Neuronal stem cell (in vitro differentiated cells): ENCODE measurements around the gene BHMT.

Experiments
- DNase-seq: peaks from one replicate; pipeline ENCODE4 v3.0.0-alpha.2; 2013; ENCODE audit warnings: low spot score
- H2AFZ ChIP-seq: one replicate; pipeline ENCODE4 v1.6.1; 2013; ENCODE audit warnings: mild to moderate bottlenecking, low read length, inconsistent platforms
- H2AK5ac ChIP-seq: 2 replicates; pipeline ENCODE4 v1.6.1; 2013; ENCODE audit warnings: low read depth, mild to moderate bottlenecking, inconsistent platforms, low read length, moderate library complexity, mixed read lengths
- H2BK120ac ChIP-seq: 2 replicates; pipeline ENCODE4 v1.6.1; 2013; ENCODE audit warnings: low read depth, mild to moderate bottlenecking, inconsistent platforms, low read length, moderate library complexity, mixed read lengths
- H2BK12ac ChIP-seq: one replicate; pipeline ENCODE4 v1.6.1; 2013; ENCODE audit warnings: low read length, inconsistent platforms
- H2BK15ac ChIP-seq: 2 replicates; pipeline ENCODE4 v1.6.1; 2013; ENCODE audit warnings: mild to moderate bottlenecking, low read length, inconsistent platforms, mixed read lengths
- H2BK5ac ChIP-seq: one replicate; pipeline ENCODE4 v1.6.1; 2013; ENCODE audit warnings: inconsistent platforms, mild to moderate bottlenecking, low read length, moderate library complexity
- H3K14ac ChIP-seq: one replicate; pipeline ENCODE4 v1.6.1; 2013; ENCODE audit warnings: low read length, inconsistent platforms
- H3K18ac ChIP-seq: 2 replicates; pipeline ENCODE4 v1.6.1; 2013; ENCODE audit warnings: low read length, inconsistent platforms
- H3K23ac ChIP-seq: 2 replicates; pipeline ENCODE4 v1.6.1; 2013; ENCODE audit warnings: low read depth, mild to moderate bottlenecking, mixed read lengths, low read length, inconsistent platforms; ENCODE audit not compliant: poor library complexity
- H3K27ac ChIP-seq: replicated peaks from 3 replicates; pipeline ENCODE4 v1.5.1; 2013; ENCODE audit warnings: low read length, inconsistent platforms
- H3K27me3 ChIP-seq, 3 experiments: 2 replicates each; pipeline ENCODE4 v1.6.1; 2013; ENCODE audit warnings: low read length in 3 of 3, mild to moderate bottlenecking in 2 of 3, inconsistent platforms in 1 of 3, low read depth in 1 of 3, mixed read lengths in 1 of 3, moderate library complexity in 1 of 3; ENCODE audit not compliant: control insufficient read depth in 3 of 3, insufficient read depth in 3 of 3
- H3K36me3 ChIP-seq, 2 donors: replicated peaks in 1 of 2; 2 replicates each; pipeline ENCODE4 v1.6.1; 2013; ENCODE audit warnings: low read length in 2 of 2; ENCODE audit not compliant: control insufficient read depth in 2 of 2, insufficient read depth in 2 of 2
- H3K4ac ChIP-seq: 2 replicates; pipeline ENCODE4 v1.6.1; 2013; ENCODE audit warnings: inconsistent platforms, mild to moderate bottlenecking, low read length, moderate library complexity
- H3K4me1 ChIP-seq, 2 donors: 1 replicate in 1 of 2; 2 replicates in 1 of 2; pipeline ENCODE4 v1.6.1; 2013; ENCODE audit warnings: low read length in 2 of 2, low read depth in 1 of 2; ENCODE audit not compliant: control insufficient read depth in 2 of 2, insufficient read depth in 1 of 2
- H3K4me2 ChIP-seq: one replicate; pipeline ENCODE4 v1.6.1; 2013; ENCODE audit warnings: mild to moderate bottlenecking, low read length, inconsistent platforms; ENCODE audit not compliant: insufficient read depth, poor library complexity, severe bottlenecking
- H3K4me3 ChIP-seq, 2 donors: 2 replicates each; pipeline ENCODE4 v1.5.1; 2013; ENCODE audit warnings: low read length in 2 of 2, mild to moderate bottlenecking in 2 of 2, inconsistent platforms in 1 of 2, moderate library complexity in 1 of 2
- H3K79me1 ChIP-seq: one replicate; pipeline ENCODE4 v1.6.1; 2013; ENCODE audit warnings: low read depth, mild to moderate bottlenecking, inconsistent platforms, low read length, moderate library complexity
- H3K9ac ChIP-seq: one replicate; pipeline ENCODE4 v1.6.1; 2013; ENCODE audit warnings: mild to moderate bottlenecking, low read depth, low read length, inconsistent platforms; ENCODE audit not compliant: poor library complexity
- H3K9me3 ChIP-seq, 2 donors: replicated peaks in 1 of 2; 2 replicates each; pipeline versions ENCODE3 to v1.6.1; 2013; ENCODE audit warnings: low read length in 2 of 2, mild to moderate bottlenecking in 2 of 2, inconsistent platforms in 1 of 2, low read depth in 1 of 2, mixed read lengths in 1 of 2, moderate library complexity in 1 of 2; ENCODE audit not compliant: control insufficient read depth in 2 of 2, insufficient read depth in 1 of 2
- H4K8ac ChIP-seq: one replicate; pipeline ENCODE4 v1.6.1; 2013; ENCODE audit warnings: low read depth, mild to moderate bottlenecking, inconsistent platforms, low read length, moderate library complexity
- H4K91ac ChIP-seq: one replicate; pipeline ENCODE4 v1.6.1; 2013; ENCODE audit warnings: low read length, low read depth, mild to moderate bottlenecking, inconsistent platforms; ENCODE audit not compliant: poor library complexity
- WGBS, 2 donors: extraction: QIAGEN DNeasy Blood & Tissue Kit; methylation state at CpG; one replicate each; pipeline ENCODE4 v1.1.7; 2013; ENCODE audit warnings: missing lambda C conversion rate in 2 of 2, mixed read lengths in 1 of 2; ENCODE audit not compliant: insufficient read length in 2 of 2, insufficient replicate concordance in 1 of 2; ENCODE audit errors: extremely low coverage in 2 of 2; 5-methylcytosine and 5-hydroxymethylcytosine counted together

BHMT gene

DNA sequence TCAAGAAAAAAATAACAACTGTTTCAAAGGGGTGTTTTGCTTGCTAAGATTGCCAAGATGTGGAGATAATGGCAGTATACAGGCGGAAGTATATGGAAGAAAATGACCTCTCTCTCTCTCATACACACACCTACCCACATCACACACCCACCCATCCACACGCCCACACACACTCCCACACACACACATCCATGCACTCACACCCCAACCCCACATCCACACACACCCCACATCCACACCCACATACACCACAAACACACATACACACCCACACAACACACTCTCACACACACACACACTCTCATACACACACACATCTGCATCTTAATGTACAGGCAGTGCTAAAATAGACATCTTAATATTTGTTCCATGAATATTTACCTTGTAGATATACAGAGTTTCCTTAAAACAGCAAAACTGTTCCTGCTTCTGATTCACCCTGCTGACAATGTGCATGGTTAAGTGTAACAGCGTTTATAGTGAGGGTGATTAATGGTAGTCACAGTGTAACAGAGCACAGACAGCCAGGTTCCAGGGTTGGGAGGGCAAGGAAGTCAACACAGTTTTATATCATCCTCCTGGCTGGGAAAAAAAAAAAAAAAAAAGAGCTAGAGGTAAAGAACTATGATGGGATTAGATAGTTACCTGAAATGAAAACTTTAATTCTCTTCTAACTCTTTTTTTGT, 33.8 kb upstream of the BHMT start:
- no peak overlapping the region for H3K14ac ChIP-seq
- no peak overlapping the region for H2AK5ac ChIP-seq
- H3K9me3 ChIP-seq: peaks cover 0 to 3% of the 10 kb centered on the region in 2 donors
- peaks cover 0 to 3% (median 0%) of the 10 kb centered on the region in 3 experiments for H3K27me3 ChIP-seq
- H3K18ac ChIP-seq: no peak overlapping the region
- H4K91ac ChIP-seq: no peak overlapping the region
- H3K23ac ChIP-seq: no peak overlapping the region
- no peak overlapping the region for H3K27ac ChIP-seq
- no CpG with 5 or more reads among the region's 3 CpGs for WGBS, 2 donors
- H2BK15ac ChIP-seq: no peak overlapping the region
- H3K4me1 ChIP-seq: no peaks in the 10 kb centered on the region
- no peak overlapping the region for H4K8ac ChIP-seq
- no peak overlapping the region for H2BK120ac ChIP-seq
- H3K4me2 ChIP-seq: no peak overlapping the region
- H2AFZ ChIP-seq: no peak overlapping the region
- no peak overlapping the region for H2BK5ac ChIP-seq
- H2BK12ac ChIP-seq: no peak overlapping the region
- no peak overlapping the region for H3K4me3 ChIP-seq
- H3K4ac ChIP-seq: no peak overlapping the region
- no peaks in the 10 kb centered on the region for H3K36me3 ChIP-seq
- H3K9ac ChIP-seq: no peak overlapping the region
- no peak for DNase-seq
- H3K79me1 ChIP-seq: no peaks in the 10 kb centered on the region

DNA sequence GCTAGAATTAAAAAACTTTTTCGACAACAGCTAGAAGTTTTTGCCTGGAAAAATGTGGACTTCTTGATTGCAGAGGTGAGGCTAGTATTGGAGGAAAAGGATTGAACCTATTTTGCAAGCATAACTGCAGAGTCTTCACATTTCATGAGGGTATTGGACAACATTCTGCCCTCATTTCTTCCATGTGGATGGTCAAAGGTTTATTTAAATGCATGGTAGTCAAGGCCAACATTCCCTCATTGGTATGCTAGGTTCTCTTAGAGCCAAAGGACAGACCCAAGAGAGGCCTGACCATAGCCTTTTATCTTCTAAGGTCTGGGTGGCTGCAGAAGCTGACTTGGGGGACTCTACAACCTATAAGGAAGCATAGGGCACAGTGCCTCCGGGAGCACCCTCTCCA, 30.8 kb upstream of the BHMT start:
- H3K27me3 ChIP-seq: peaks cover 0 to 3% (median 0%) of the 10 kb centered on the region in 3 experiments
- no peaks in the 10 kb centered on the region for H3K9me3 ChIP-seq
- no peak overlapping the region for H4K8ac ChIP-seq
- H3K4me2 ChIP-seq: no peak overlapping the region
- no peak overlapping the region for H3K14ac ChIP-seq
- no peak overlapping the region for H2AK5ac ChIP-seq
- no peak overlapping the region for H2BK5ac ChIP-seq
- H2BK120ac ChIP-seq: no peak overlapping the region
- H3K18ac ChIP-seq: no peak overlapping the region
- H3K23ac ChIP-seq: no peak overlapping the region
- H3K27ac ChIP-seq: no peak overlapping the region
- H3K4ac ChIP-seq: no peak overlapping the region
- no peak overlapping the region for H4K91ac ChIP-seq
- no CpG with 5 or more reads among the region's 2 CpGs for WGBS, 2 donors
- no peak overlapping the region for H2BK12ac ChIP-seq
- DNase-seq: no peak
- no peak overlapping the region for H3K4me3 ChIP-seq
- no peaks in the 10 kb centered on the region for H3K4me1 ChIP-seq
- H3K36me3 ChIP-seq: no peaks in the 10 kb centered on the region
- H3K79me1 ChIP-seq: no peaks in the 10 kb centered on the region
- H3K9ac ChIP-seq: no peak overlapping the region
- no peak overlapping the region for H2AFZ ChIP-seq
- no peak overlapping the region for H2BK15ac ChIP-seq

DNA sequence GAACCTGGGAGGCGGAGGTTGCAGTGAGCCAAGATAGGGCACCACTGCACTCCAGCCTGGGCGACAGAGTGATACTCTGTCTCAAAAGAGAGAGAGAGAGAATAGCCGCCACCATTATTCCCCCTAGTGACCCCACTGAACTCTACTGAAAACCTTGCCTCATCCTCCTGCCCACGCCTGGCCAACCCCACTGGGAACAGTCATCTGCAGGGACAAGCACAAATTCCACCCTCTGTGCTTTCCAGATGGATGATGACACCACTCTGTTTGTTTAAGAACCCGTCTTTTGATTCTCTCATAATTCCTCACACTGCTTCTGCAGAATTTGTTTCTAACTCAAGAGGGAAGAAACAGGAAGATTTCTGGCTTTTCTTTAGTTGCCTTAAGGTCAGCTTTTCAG, 29.8 kb upstream of the BHMT start:
- Histone ChIP-seq H3K79me1 (no peaks in the 10 kb centered on the region), H3K9ac (no peak overlapping the region), H3K4me1 (no peaks in the 10 kb centered on the region), H2BK12ac (no peak overlapping the region), H2AK5ac (no peak overlapping the region), H3K18ac (no peak overlapping the region), H3K36me3 (no peaks in the 10 kb centered on the region), H2AFZ (no peak overlapping the region), H3K14ac (no peak overlapping the region), H4K8ac (no peak overlapping the region), H3K4me3 (no peak overlapping the region), H3K23ac (no peak overlapping the region), H3K4ac (no peak overlapping the region), H3K27ac (no peak overlapping the region), H3K4me2 (no peak overlapping the region), H2BK15ac (no peak overlapping the region), H2BK5ac (no peak overlapping the region), H2BK120ac (no peak overlapping the region), H3K27me3 (peaks cover 0 to under 1% (median 0%) of the 10 kb centered on the region in 3 experiments), H3K9me3 (no peaks in the 10 kb centered on the region), H4K91ac (no peak overlapping the region)
- no CpG with 5 or more reads among the region's 5 CpGs for WGBS, 2 donors
- no peak for DNase-seq

DNA sequence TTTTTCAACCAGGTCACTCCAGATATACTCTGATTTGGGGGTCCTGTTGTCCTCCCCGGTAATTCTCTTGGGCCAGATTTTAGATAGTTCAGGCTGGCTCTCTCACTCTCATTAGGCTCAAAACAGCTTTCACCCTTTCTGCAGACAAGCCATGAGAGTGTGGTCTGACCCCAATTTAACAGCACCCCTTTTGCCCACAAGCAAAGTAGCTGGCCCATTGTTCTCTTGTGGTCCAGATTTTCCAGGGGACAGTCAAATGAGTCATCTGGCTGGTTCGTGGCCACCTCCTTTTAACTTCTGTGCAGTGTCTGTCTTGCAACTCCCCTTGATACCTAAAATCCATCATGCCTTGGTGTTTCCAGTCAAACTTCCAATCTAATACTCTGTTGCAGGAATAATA, 25.5 kb upstream of the BHMT start:
- no peak overlapping the region for H3K4me3 ChIP-seq
- no peak overlapping the region for H2BK5ac ChIP-seq
- no CpG with 5 or more reads among the region's 2 CpGs for WGBS, 2 donors
- no peak overlapping the region for H4K8ac ChIP-seq
- H2BK120ac ChIP-seq: no peak overlapping the region
- H4K91ac ChIP-seq: no peak overlapping the region
- no peak overlapping the region for H3K4ac ChIP-seq
- H2AFZ ChIP-seq: no peak overlapping the region
- no peak overlapping the region for H2BK12ac ChIP-seq
- H3K27ac ChIP-seq: no peak overlapping the region
- H3K9me3 ChIP-seq: no peaks in the 10 kb centered on the region
- no peaks in the 10 kb centered on the region for H3K79me1 ChIP-seq
- H2BK15ac ChIP-seq: no peak overlapping the region
- no peak for DNase-seq
- no peaks in the 10 kb centered on the region for H3K4me1 ChIP-seq
- H2AK5ac ChIP-seq: no peak overlapping the region
- no peaks in the 10 kb centered on the region for H3K36me3 ChIP-seq
- no peak overlapping the region for H3K9ac ChIP-seq
- H3K27me3 ChIP-seq: no peaks in the 10 kb centered on the region
- H3K23ac ChIP-seq: no peak overlapping the region
- no peak overlapping the region for H3K14ac ChIP-seq
- H3K18ac ChIP-seq: no peak overlapping the region
- H3K4me2 ChIP-seq: no peak overlapping the region
